ENCODE data around the gene BDH2. TPM values are rescaled to one million over a fixed set of nuclear protein-coding genes. Genes with fewer than 3 reads are reported as not detected.
A peak's percentile ranks its signal among the peaks of the same experiment; 100 is the strongest.

BDH2 gene
- total RNA-seq, 6 experiments from 2014 or later = 32.3 to 70.6 (median 47.2) TPM

DNA sequence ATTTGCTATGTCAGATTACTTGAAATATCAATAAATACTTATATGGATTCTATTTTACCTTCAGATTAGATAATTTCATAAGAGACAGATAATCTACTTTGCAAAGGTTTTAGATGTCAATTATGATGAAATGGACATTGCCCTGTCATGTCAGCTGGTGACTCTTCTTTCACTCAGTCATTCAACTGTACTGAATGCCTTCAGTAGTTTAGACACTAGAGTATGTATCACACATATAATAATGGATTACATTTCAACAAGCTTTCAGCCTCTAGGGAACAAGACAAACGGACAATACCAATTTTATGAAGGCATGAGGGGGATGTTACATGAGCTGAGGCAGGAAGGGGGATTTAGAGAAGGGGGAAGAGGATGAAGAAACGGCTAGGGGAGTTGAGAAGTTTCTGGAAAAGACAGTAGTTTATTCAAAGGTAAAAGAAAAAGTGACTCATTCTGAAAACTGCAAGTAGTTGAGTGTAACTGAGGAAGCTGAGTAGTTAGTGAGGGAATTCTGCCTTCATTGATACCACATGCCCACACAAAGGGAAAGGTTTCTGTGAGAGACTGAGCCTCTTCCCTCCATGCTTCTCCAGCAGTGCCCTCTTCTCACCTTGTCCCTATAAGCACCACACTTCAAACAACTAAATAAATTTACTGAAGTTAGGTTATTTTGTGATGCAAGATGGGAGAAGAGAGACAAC, 48.7 kb downstream of the BDH2 start:
- DNase-seq (no peak), ATAC-seq (peak in 1 of 4 donors; percentile 11)
- Histone ChIP-seq H3K9me3 (no peaks in the 10 kb centered on the region), H3K27ac (no peak overlapping the region), H3K4me1 (peaks cover 0 to 8% (median 0%) of the 10 kb centered on the region in 4 donors), H3K27me3 (no peaks in the 10 kb centered on the region), H3K4me3 (no peak overlapping the region), H3K36me3 (peaks cover 0 to 19% (median 4%) of the 10 kb centered on the region in 4 donors)
- 75% methylated on average over 2 of the region's 2 CpGs for WGBS (ENCODE audit: insufficient coverage, low coverage, low lambda C conversion rate, missing lambda C conversion rate)
- TF ChIP-seq, protein P1, sequence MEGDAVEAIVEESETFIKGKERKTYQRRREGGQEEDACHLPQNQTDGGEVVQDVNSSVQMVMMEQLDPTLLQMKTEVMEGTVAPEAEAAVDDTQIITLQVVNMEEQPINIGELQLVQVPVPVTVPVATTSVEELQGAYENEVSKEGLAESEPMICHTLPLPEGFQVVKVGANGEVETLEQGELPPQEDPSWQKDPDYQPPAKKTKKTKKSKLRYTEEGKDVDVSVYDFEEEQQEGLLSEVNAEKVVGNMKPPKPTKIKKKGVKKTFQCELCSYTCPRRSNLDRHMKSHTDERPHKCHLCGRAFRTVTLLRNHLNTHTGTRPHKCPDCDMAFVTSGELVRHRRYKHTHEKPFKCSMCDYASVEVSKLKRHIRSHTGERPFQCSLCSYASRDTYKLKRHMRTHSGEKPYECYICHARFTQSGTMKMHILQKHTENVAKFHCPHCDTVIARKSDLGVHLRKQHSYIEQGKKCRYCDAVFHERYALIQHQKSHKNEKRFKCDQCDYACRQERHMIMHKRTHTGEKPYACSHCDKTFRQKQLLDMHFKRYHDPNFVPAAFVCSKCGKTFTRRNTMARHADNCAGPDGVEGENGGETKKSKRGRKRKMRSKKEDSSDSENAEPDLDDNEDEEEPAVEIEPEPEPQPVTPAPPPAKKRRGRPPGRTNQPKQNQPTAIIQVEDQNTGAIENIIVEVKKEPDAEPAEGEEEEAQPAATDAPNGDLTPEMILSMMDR (IDR thresholded peaks at IDR 0.05) = no peak
- no peak for TF ChIP-seq POLR2A (IDR thresholded peaks at IDR 0.05)
- intact Hi-C loops (cut with DNase I) = no loop called here

DNA sequence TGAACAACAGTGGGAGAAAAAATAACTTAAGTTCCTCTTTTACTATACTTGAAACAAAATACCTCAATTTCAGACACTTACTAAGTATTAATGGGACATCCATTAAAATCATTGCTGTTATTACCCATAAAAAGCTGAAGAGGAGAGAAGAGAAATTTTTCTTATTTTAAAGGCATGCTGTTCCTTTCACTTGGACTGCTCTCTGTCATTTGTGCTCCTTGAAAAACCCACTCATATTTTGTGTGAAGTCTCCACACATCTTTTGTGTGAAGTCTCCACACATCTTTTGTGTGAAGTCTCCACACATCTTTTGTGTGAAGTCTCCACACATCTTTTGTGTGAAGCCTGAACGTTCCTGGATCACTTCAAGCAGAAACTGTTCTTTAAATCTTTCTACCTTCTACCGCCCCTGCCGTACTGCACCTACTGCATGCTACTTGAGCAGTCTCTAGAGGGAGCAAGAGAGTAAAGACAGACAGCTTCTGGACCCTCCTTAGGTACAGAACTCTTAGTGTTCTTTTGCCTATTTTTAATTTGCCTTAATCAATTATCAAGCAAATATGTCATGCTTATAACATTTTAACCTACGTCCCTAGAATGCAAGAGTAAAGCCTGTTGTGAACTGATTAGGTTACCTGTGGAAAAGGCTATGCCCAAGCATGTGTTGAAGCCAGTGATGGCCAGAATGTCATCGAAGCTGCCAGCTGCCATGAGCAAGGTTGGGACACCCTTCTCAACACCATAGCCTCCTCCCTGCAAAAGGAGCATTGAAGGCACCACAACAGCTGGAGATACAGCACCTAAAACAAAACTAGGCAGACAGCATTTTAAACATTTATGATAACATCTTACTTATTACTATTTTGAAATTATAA, 53.0 kb downstream of the BDH2 start:
- Histone ChIP-seq H3K9me3 (no peaks in the 10 kb centered on the region), H3K27me3 (no peaks in the 10 kb centered on the region), H3K4me3 (no peak overlapping the region), H3K27ac (no peak overlapping the region), H3K36me3 (peaks cover 0 to 32% (median 6%) of the 10 kb centered on the region in 4 donors), H3K4me1 (no peaks in the 10 kb centered on the region)
- peak; percentile 96 to 98 (median 96) for ATAC-seq
- DNase-seq = no peak
- intact Hi-C loops (cut with DNase I) = no loop called here
- WGBS (ENCODE audit: insufficient coverage, low coverage, low lambda C conversion rate, missing lambda C conversion rate) = 30% methylated on average over 5 of the region's 5 CpGs
- TF ChIP-seq, protein P1 (IDR thresholded peaks at IDR 0.05) = peak; percentile 69 to 80 (median 76)
- TF ChIP-seq POLR2A (IDR thresholded peaks at IDR 0.05) = no peak

DNA sequence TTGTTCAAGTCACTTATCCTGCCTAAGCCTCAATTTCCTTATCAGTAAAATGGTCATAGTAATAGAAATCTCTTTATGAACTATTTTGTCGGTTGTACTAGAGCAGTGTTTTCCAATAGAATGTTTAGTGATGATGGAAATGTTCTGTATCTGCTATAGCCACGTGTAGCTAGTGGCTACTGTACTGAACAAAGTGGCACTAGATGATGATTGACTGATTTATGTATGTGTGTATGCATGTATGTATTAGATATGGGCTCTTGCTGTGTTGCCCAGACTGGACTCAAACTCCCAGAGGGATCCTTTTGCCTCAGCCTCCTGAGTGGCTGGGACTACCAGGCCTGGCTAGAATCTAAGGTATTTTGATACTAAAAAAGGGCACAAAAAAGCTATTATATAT, 55.5 kb downstream of the BDH2 start:
- Histone ChIP-seq H3K36me3 (peaks cover 0 to 24% (median 2%) of the 10 kb centered on the region in 4 donors), H3K4me3 (no peak overlapping the region), H3K27me3 (no peaks in the 10 kb centered on the region), H3K9me3 (no peaks in the 10 kb centered on the region), H3K27ac (no peak overlapping the region), H3K4me1 (no peaks in the 10 kb centered on the region)
- ATAC-seq = no peak
- 95% methylated on average over 2 of the region's 2 CpGs for WGBS (ENCODE audit: insufficient coverage, low coverage, low lambda C conversion rate, missing lambda C conversion rate)
- intact Hi-C loops (cut with DNase I) = no loop called here
- no peak for TF ChIP-seq POLR2A (IDR thresholded peaks at IDR 0.05)
- TF ChIP-seq, protein P1 (IDR thresholded peaks at IDR 0.05) = no peak
- DNase-seq = no peak

DNA sequence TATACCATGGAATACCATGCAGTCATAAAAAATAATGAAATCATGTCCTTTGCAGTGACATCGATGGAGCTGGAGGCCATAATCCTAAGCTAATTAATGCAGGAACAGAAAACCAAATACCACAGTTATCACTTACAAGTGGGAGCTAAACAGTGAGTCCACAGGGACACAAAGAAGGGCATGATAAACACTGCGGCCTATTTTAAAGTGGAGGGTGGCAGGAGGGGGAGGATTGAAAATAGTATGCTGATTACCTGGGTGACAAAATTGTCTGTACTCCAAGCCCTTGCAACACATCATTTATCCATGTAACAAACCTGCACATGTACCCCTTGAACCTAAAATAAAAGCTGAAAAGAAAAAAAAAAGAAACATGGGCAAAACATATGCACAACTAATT, 63.5 kb downstream of the BDH2 start:
- intact Hi-C loops (cut with DNase I) = no loop called here
- Histone ChIP-seq H3K4me1 (no peaks in the 10 kb centered on the region), H3K27me3 (no peaks in the 10 kb centered on the region), H3K27ac (no peak overlapping the region), H3K4me3 (no peak overlapping the region), H3K36me3 (peaks cover 0 to 3% (median 0%) of the 10 kb centered on the region in 4 donors), H3K9me3 (no peaks in the 10 kb centered on the region)
- DNase-seq (no peak), ATAC-seq (no peak)
- TF ChIP-seq POLR2A (IDR thresholded peaks at IDR 0.05) = no peak
- TF ChIP-seq, protein P1 (IDR thresholded peaks at IDR 0.05) = no peak
- 95% methylated on average over 2 of the region's 2 CpGs for WGBS (ENCODE audit: insufficient coverage, low coverage, low lambda C conversion rate, missing lambda C conversion rate)
